Sigmoid colon (tissue), 4 donors: ENCODE results near the gene JUND.

Experiments used
- EP300 ChIP-seq, 4 donors: sonication (generic); formaldehyde crosslinking; IDR thresholded peaks; one replicate each; pipeline ENCODE4 v1.6.1; 2017; ENCODE audit warnings: antibody characterized with exemption in 4 of 4
- POLR2A ChIP-seq, 2 donors: fragments of 450-650 bp; IDR thresholded peaks; one replicate each; pipeline ENCODE4 v1.6.1; 2016; ENCODE audit warnings: antibody characterized with exemption in 2 of 2, mild to moderate bottlenecking in 2 of 2, moderate library complexity in 2 of 2
- POLR2AphosphoS5 ChIP-seq, 4 donors: sonication (generic); formaldehyde crosslinking; IDR thresholded peaks; one replicate each; pipeline ENCODE4 v1.6.1; 2017; ENCODE audit warnings: antibody characterized with exemption in 4 of 4
- TF ChIP-seq, protein P1 (sequence below), 4 experiments: fragments of 450-650 bp in 3 of 4; fragments of 200-600 bp in 1 of 4; IDR thresholded peaks; one replicate each; pipeline ENCODE4 v1.5.1; 2016 to 2019; ENCODE audit warnings: antibody characterized with exemption in 4 of 4, mild to moderate bottlenecking in 3 of 4, moderate library complexity in 2 of 4

DNA sequence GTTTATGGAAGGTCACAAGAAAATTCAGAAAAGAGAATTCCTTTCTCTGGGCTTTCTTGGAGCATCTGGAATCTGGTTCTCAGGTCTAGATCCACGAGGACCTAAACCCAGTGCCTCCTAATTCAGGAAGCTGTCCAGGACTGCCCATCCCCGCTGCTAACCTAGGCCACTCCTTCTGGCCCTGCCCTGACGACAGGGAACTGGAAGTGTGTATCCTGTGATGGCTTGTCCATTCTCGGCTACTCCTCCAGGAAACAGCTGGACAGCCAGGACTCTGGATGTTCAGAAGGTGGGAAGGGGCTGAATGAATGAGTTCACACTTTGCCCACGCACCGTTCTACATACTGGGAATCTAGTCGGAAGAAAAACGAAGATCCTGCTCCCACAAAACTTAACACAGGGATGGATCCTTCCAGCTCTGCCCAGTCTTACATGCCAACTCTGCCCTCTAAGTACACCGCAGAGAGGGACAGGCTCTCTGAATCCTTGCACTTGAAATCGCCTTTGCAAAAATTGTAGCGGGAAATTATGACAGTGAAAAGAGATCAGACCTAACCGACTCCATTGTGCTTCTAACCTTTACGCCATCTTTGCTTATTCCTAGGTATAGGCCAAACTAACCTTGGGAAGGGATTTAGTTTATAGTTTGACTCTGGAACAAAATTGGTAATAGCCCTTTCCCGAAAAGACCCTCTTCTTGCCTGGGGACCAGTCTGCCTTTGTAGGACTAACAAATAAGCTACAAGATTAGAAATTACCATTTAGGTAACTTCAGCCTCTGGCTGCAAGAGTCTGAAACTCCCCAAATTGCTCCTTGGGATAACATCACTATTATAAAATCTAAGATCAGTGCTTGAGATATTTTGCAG lies 39.7 kb upstream of the JUND start:
- TF ChIP-seq POLR2A (IDR thresholded peaks at IDR 0.05) (peak in 1 of 2 donors; percentile 51), EP300 (IDR thresholded peaks at IDR 0.05) (no peak), POLR2AphosphoS5 (IDR thresholded peaks at IDR 0.05) (no peak)
- TF ChIP-seq, protein P1, sequence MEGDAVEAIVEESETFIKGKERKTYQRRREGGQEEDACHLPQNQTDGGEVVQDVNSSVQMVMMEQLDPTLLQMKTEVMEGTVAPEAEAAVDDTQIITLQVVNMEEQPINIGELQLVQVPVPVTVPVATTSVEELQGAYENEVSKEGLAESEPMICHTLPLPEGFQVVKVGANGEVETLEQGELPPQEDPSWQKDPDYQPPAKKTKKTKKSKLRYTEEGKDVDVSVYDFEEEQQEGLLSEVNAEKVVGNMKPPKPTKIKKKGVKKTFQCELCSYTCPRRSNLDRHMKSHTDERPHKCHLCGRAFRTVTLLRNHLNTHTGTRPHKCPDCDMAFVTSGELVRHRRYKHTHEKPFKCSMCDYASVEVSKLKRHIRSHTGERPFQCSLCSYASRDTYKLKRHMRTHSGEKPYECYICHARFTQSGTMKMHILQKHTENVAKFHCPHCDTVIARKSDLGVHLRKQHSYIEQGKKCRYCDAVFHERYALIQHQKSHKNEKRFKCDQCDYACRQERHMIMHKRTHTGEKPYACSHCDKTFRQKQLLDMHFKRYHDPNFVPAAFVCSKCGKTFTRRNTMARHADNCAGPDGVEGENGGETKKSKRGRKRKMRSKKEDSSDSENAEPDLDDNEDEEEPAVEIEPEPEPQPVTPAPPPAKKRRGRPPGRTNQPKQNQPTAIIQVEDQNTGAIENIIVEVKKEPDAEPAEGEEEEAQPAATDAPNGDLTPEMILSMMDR (IDR thresholded peaks at IDR 0.05) = no peak
